Measurements from ENCODE around the gene TENT4B.

The TENT4B gene

DNA sequence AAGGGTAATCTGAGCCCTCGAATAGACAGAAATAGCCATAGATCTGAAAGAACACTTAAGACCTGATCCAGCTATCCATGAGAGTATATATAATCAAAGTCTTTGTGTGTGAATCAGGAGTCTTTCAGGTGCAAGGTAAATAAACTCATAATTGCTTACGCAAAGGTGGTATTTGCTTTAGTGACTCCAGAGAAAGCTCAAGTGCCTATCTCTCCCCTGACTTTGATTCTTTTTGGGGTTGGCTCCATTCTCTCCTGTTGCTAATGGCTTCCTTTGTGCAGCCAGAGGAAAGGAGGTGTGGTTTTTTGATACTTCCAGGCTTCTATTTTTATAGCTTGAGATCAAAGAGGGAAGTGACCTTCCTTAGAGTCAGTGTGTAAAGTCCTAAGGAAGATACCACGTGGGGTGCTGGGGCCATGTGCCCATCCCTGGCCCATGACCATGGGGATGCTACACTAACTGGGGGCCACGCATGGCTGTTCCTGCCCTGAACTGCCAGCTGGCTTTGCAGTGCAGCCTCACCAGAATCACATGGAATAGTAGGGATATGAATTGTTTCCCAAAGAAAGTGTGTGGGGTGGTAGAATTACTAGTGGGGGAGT is 45.8 kb downstream of the TENT4B start:
- no peak for DNase-seq

DNA sequence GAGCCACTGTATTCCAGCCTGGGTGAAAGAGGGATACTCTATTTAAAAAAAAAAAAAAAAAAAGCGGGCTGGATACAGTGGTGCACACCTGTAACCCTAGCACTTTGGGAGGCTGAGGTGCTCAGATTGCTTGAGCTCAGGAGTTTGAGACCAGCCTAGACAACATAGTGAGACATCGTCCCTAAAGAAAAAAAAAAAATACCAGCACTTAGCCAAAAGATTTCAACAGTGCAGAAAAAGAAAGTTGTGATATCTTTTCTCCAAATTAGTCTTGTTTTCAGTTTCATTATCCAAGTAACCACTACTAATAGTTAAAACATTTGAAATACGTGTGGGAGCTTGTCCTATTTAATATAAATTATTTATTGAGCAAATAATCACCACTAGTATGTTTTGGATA is 48.7 kb downstream of the TENT4B start:
- DNase-seq = no peak

DNA sequence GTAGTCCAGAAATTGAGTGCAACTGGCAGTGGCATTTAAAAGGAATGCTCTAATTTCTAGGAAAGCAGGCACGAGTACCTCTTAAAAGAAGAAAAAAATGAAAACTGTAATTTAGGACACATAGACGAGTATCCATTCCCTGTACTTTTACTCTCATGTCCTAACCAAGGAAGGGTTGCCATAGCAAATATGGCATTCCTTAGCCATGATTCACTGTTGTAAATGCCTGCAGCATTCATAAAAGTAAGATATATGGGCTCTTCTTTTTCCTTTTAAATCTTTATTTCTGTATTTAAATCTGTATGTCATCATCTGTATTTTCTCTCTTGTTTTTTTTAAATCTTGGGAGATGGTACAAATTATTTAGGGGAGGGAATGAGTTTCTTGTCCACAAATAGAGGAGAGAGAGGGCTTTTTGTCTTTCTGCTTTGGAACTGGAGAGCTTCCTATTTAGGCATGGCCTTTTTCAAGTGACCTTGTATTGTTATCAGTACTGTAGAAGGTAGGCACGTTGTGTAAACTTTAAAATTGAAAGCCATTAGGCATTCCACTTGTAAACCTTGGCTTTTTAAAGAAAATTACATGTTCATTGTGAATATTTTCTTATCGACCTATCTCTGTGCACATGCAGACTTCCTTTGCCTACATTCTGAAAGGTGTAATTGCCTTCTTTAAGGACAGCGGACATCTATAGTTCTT is 50.0 kb downstream of the TENT4B start:
- no peak for DNase-seq

DNA sequence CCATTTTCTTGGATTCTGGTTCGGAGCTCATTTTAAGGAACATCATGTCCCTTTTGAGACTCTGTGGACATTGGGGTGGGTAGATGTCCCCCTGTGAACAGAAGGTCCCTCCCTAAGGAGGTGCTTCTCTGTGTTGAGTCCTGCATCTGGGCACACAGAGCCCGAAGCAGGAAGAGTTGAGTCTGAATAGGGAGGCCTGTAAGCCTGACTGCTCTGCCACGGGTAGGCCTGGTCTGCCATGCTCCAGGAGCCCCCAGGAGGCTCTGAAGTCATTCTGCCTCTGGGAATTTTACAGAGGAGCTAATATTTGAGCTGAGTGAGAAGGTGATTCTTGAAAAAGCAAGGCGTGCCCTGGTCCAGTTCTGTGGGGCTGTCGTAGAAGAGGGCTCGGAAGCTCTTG is 50.6 kb downstream of the TENT4B start:
- DNase-seq = no peak

DNA sequence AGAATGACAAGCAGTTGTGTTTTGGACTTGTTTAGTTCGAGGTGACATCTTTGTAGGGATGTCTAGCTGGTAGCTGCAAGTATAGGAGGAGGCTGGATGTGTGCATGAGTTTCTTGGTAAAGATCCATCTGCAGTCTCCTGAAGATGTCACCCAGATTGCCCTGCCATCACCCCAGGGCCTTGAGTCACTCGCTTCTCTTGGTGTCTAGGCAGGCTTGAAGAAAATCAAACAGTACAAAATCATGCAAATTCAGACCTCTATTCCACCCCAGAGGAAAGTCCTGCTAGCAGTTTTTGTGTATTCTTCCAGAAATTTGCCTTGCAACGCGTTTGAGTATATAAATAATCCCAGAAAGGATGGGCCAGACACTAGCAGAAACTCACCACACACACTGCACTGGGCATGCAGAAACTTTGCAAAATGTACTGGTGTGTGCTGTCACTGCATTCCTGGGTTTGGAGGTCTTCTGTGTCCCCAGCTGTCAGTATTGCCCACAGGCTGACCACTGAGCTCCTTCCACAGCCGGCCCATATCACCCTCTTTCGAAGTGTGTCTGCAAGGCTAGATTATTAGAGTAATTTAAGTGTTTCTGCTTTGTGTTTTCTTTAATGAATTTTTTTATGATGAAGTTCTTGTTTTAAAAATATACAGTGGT is 51.5 kb downstream of the TENT4B start:
- DNase-seq = no peak

DNA sequence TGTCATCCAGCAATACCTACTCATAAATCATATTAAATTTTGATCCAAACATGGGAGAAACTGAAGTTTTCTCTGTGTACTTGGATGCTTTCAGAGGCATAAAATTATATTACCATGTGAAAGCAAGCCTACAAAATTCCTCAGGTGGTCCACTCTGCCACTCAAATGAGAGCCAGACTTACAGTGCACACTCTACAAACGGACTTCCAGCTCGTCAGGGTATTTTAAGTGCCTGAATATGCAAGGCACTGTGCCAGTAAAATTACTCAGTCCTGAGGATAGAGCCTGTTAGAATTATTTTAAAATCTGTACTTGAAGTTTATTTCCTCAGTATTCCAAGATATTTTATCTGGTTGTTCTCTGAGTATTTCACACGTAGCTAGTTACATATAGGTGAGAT is 54.5 kb downstream of the TENT4B start:
- DNase-seq = no peak

DNA sequence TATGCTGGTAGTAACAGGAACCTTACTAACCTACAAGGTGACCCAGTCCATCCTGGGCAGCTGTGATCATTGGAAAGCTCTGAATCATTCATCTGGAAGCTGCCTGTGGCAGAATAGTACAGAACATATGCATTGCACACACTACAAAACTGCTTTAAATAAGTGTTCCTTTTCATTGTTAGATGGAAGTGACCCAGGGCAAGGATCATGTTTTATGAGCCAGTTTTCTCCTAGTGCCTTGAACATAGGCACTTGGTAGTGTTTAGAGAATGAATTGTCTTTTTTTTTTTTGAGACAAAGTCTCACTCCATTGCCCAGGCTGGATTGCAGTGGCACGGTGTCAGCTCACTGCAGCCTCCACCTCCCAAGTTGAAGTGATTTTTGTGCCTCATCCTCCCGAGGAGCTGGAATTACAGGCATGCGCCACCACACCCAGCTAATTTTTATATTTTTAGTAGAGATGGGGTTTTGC is 55.4 kb downstream of the TENT4B start:
- no peak for DNase-seq

DNA sequence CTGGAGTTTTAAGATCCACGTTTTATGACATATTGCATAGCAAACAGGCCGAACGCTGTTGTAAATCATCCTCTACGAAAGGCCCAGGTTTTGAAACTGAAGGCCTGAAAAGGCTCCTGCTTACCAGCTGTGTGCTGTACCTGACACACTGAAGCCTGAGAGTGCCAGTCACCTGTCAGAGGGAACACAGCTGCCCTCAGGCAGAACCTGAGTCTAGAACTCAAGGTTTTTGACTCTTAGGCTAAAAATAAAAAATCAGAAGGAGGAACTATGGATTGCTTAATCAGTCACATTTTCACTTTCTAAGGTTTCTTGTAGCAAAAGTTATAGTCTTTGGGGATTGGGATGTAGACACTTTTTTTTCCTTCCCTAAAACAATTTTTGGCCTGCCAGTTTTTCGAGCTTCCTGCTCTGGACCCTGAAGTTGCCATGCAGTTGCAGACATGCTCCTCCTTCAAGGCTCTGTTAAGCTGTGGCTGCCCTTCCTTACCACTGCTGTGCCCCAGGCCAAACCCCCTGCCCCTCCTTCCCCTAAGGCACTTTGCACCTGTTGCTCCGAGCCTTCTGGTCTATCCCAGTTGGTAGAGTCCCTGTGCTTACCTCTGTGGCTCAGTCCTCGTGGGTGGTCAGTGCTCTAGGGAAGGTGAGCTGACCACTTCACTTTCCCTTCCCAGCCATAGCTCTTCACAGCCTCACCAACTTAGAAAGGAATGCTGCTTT is 56.6 kb downstream of the TENT4B start:
- DNase-seq = no peak

DNA sequence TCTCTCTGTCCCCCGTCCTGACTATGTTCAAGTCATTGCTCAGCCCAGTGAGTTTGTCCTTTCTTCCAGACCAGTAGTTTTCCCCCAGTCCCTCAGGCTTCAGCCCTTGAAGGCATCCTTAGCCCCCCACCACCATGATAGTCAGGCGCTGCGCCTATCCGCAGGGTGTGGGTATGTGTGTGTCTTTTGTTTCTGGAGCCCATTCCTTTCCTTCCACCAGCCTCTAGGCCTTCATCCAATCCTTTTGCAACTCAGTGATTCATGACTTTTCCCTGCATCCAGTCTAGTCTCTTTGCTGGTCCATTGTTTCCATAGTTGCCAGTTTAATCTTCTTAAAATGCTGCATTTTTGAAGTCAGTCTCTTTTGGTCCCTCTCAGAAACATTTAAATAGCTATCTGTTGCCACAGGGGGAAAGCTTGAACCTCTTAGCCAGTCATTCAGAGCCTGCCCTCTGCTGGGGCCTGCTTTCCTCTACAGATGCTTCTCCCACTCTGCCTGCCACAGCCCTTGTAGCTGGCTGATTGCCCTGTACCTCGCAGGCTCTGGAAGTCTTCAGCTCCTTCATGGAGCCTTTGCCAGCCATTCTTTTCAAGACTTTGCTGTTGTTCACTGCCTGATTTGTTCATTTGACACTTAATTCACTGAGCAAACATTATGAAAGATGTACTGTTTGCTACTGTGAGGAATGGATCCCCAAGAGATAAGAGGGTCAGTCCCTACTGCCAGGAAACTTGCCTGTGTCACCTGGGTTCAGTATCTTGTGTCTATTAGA is 57.3 kb downstream of the TENT4B start:
- DNase-seq = peak; percentile 10

DNA sequence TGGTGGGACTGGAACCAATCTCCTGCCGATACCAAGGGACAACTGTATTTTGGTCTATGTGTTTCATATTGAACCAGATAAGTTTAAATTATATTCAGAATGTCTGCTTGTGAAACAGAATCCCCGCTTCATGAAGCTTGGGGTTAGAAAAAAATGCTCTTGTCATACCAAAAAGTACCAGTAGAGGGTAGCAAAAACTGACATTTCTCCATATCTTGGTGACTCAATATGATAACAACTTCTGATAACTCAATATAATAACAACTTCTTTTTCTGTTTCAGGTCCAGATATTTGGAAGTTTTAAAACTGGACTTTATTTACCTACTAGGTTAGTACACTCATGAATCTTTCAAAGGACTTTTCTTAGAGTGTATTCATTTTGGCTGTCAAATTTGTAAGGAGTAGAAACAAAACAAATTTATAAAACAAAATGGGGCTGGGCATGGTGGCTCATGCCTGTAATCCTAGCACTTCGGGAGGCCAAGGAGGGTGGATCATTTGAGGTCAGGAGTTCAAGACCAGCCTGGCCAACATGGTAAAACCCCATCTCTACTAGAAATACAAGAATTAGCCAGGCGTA is 60.9 kb downstream of the TENT4B start:
- DNase-seq = no peak

DNA sequence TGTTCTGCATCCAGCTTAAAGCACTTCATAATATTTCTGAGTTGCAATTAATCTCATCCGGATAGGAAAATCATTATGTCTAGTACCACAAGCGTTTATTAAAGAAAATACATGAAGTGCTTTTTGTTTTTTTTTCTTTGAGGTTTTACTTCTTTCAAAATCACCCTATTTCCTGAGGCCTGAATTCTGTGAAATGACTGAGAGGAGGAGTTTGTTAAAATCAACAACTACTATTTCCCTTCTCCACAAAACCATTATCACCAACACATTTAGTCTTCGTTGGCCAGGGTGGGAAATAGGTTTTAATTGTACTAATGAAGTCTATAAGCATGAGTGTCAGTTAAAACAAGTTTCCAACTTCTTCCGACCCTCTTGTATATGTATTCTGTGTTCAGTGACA is 62.6 kb downstream of the TENT4B start:
- DNase-seq = no peak

DNA sequence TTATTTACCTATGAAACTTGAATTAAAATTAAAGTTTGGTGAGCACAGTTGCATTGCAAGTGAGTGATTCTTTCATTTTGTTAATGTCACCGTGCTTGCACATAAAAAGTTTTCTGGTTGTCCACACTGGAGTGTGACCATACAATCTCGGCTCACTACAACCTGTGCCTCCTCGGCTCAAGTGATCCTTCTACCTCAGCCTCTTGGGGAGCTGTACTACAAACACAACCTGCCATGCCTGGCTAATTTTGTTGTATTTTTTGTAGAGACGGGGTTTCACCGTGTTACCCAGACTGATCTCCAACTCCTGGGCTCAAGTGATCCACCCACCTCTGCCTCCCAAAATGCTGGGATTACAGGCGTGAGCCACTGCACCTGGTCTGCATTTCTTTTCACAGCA is 63.1 kb downstream of the TENT4B start:
- DNase-seq = no peak

DNA sequence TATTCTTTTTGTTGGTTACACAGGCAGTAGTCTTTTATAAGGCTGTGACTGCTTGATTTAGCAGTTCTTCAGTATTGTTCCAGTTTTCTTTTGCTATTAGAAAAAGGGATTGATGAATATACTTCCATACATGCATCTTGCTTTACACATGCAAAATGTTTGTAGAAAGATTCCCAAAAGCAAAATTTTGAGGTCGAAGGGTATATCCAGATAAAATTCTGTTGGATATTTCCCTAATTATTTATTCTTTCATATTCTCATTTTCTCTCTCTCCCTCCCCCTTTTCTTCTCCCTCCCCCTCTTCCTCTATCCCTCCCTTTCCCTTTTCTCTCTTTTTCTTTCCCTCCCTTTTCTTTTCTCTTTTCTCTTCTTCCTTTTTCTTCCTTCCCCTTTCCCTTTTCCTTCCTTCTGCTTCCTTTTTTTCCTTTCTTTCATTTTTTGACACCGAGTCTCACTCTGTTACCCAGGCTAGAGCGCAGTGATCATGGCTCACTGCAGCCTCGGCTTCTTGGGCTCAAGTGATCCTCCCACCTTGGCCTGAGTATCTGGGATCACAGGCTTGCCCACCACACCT is 66.4 kb downstream of the TENT4B start:
- no peak for DNase-seq

DNA sequence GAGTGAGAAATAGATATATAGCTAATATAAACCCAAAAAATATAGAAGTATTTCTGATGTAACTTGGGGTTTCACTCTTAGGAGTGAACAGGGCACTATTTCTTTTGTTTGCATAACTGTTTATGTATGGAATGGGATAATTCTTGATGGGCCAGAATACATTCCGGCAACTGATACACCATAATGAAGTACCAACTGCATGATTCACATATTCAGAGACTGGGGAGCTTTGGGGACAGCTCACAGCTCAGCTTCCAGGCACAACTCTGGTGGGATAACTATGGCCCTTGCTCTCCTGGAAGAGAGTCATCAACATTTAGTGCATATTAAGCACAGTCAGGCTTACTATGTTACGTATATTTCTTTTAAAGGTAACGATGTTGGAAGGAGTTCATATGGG is 71.2 kb downstream of the TENT4B start:
- no peak for DNase-seq

DNA sequence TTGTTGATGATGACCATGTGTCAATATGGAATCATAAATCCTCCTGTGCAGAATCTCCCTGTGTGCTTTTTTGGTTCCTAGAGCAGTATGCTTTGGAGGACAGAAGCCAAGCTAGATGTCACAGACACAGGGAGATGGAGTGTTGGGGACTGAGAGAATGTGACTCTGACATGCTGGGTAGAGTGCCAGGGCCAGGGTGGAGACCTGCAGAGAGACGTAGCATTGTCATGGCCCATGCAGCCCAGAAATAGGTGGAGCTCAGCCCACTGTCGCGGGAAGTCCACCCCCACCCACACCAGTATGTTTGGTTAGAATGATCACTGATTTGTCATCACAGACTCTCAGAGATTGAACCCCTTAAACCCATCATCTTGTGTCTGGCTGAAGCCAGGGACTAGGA is 74.0 kb downstream of the TENT4B start:
- no peak for DNase-seq

DNA sequence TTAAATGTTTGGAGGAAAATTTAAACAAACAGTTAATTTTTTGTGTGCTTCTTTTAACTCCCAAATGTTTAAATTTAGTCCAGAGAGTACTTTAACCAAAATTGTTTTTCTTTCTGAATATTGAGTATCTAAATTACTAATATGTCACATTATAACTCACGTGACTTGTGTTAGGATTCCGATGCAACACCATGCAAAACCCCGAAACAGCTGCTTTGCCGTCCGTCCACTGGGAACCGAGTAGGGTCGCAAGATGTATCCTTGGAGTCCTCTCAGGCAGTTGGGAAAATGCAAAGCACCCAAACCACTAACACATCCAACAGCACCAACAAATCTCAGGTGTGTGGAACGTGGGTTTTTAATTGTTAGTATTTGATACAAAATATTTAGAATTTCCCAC is 74.6 kb downstream of the TENT4B start:
- no peak for DNase-seq

DNA sequence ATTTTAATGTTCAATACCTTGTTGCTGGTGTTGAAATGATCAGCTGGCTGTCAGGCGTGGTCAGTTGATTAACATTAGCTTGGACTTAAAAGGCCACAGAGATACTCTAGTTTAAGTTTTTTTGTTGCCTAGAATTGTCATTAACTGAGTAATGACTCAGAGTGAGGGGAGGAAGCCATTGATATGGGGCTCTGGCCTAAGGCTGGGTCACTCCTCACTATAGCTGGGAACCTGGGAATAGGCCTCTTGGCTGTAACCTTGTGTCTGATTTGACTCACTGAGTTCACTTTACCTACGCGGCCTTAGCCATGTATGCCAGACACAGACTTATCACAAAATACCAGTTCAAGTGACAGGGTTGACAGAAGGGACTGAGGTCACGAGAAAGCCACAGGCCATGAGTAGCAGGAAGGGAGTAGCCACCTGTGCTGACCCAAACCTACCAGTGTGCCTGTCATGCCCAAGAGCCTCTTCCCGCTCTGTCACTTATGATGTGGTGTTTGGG is 75.3 kb downstream of the TENT4B start:
- DNase-seq = no peak

DNA sequence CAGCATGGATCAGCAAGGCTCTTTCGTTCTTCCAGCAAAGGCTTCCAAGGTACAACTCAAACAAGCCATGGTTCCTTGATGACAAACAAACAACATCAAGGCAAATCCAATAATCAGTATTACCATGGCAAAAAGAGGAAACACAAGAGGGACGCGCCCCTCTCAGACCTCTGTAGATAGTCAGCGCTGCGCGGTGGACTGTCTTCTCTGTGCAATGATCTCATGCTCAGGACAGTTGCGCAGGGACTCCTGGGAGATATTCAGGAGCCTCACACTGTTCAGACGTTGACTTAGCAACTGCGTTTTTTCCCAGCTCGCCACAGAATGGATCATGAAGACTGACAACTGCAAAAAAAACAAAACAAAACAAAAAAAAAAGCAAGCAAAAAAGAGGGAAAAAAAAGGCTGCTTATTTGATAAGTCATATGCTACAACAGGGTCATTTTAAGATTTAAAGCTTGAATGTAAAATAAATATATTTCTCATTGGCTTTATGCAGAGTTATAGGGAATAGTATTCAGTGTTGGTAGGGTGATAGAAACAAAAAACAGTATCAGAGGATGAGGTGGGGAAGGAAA is 76.1 kb downstream of the TENT4B start:
- DNase-seq = no peak

DNA sequence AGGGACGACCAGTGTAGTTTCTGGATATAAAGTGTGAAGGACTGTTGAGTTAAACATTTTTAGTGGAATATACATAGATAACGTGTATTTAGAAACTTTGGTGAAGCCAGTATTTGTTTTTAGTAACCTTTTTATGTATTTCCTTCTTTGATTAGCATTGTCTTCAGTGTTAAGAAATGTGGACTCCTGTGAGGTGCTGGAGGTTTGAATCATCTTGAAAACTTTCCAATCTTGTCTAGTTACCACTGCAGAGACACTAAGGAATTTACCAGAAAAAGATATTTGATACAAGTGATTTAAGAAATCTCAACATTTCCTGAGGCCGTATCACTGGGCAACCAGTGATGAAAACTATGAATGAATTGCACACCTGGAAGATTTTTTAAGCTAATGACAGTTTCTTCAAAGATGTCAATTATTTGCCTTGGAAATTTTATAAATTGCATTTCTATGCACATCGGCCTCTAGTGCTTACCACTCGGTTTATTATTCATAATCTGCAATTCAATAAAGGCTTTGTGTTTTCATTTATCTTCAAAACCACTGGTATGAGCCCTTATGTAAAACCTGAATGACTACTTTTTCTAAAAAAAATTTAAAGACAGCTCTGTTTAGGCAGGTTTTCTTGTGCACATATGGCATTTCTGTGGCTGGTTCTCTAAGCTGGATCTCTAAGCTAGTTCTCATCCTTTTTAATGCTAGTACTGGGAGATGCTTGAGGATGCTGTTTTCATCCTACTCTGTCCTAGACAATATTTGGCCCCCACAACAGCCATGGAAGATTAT is 81.9 kb downstream of the TENT4B start:
- DNase-seq = no peak

DNA sequence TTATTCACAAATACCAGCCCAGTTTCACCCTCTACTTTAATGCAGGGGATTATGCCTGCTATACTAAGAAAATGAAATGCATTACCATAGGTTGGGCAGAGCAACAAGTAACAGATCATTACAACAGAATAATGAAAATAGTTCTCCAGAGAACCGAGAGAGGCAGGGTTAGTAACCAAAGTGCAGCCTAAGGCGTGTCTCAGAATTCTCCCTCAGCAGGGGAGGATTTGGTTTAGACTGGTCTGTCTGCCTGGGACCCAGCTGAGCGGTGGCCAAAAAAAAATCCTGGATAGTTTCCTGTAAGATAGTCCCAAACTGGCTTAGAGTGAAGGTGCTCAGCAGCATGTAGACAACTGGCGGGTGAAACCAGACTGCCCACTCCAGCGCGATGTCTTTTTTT is 82.5 kb downstream of the TENT4B start:
- no peak for DNase-seq

DNA sequence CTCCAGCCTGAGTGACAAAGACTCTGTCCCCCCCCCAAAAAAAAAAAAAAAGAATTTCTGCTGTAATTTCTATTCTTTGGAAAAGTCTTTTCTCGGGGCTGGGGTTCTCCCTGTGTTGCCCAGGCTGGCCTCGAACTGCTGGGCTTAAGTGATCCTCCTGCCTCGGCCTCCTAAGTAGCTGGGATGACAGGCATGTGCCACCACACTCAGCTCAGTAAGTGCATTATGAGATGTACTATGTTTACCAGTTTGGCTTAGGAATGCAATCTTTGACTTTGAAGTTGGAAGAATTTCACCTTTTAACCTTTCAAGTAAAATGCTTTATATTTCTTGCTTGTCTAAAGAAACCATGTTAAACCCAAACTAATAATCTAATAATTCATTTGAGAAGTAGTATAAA is 85.2 kb downstream of the TENT4B start:
- DNase-seq = no peak
